ENCODE measurements around the gene HECTD4. TPM values are rescaled to one million over a fixed set of nuclear protein-coding genes. Genes with fewer than 3 reads are reported as not detected.

Gene HECTD4
- total and polyA plus RNA-seq, 9 of the 15 experiments (the other 6 are each of a cell fraction or from before 2014, with no cell fraction given), result 3.5 to 33.3 (median 13.5) TPM

- Histone ChIP-seq H3K27me3 (ENCODE audit: control insufficient read depth in 2 of 2, insufficient read depth in 2 of 2, low read length in 2 of 2) (no peaks in the 10 kb centered on the region), H4K20me1 (replicated peaks; ENCODE audit: control insufficient read depth, insufficient read depth, low read length) (no peaks in the 10 kb centered on the region), H2AFZ (ENCODE audit: low read depth, low read length) (no peak overlapping the region), H3K9me3 (replicated peaks; ENCODE audit: control insufficient read depth, insufficient read depth, low read depth, low read length) (no peaks in the 10 kb centered on the region), H3K9me1 (ENCODE audit: control insufficient read depth, insufficient read depth, low read length) (no peaks in the 10 kb centered on the region), H3K4me2 (ENCODE audit: insufficient read depth, low read length) (no peak overlapping the region), H3K9ac (ENCODE audit: insufficient read depth in 1 of 2, low read depth in 2 of 2, low read length in 2 of 2) (peak overlapping the region in 1 of 2 experiments; percentile 71; a peak in 2 of 4 replicates), H3K36me3 (ENCODE audit: control insufficient read depth, insufficient read depth, low read length) (peaks cover 29% of the 10 kb centered on the region; the same call in 2 of the 3 replicates), H3K4me1 (replicated peaks in 1 of 2; ENCODE audit: control insufficient read depth in 2 of 2, insufficient read depth in 2 of 2, low read length in 2 of 2) (peaks cover 0 to 25% of the 10 kb centered on the region in 2 experiments; a peak in 2 of 5 replicates), H3K79me2 (ENCODE audit: control insufficient read depth, insufficient read depth, low read length) (no peaks in the 10 kb centered on the region), H3K4me3 (no peak overlapping the region), H3K27ac (ENCODE audit: extremely low read depth, low read depth, low read length) (no peak overlapping the region)
- DNase-seq (ENCODE audit: extremely low read depth in 1 of 4, low spot score in 3 of 4), result no peak
- in situ Hi-C loops (cut with MboI) (no loop called here), intact Hi-C loops (cut with micrococcal nuclease) (no loop called here)
- 88% methylated on average over 29 of the region's 32 CpGs for WGBS (ENCODE audit: insufficient coverage, low coverage, missing lambda C conversion rate)
- ATAC-seq, result no peak
- no peak for FAIRE-seq
- CTCF ChIA-PET (ENCODE audit: low intra/inter-chr PET ratio), result no interaction called here
- peak; percentile 40; the same call in 1 of the 2 replicates for TF ChIP-seq POLR2G (IDR thresholded peaks at IDR 0.05; ENCODE audit: low read depth, low read length)
- TF ChIP-seq NR4A1 (CRISPR knock-in tag; IDR thresholded peaks at IDR 0.05), result no peak
- no peak for TF ChIP-seq NR4A1 (tag; IDR thresholded peaks at IDR 0.05)
- TF ChIP-seq JUND (IDR thresholded peaks at IDR 0.05; ENCODE audit: borderline replicate concordance, low read depth, low read length), result no peak
- TF ChIP-seq JUND (tag; IDR thresholded peaks at IDR 0.05; ENCODE audit: borderline replicate concordance, low read depth, low read length), result no peak
- no peak for TF ChIP-seq EZH2 (IDR thresholded peaks at IDR 0.05; ENCODE audit: borderline replicate concordance, low read depth, low read length)
- TF ChIP-seq TOE1 (IDR thresholded peaks at IDR 0.05; ENCODE audit: borderline replicate concordance), result no peak
- no peak for TF ChIP-seq TOE1 (CRISPR knock-in tag; IDR thresholded peaks at IDR 0.05; ENCODE audit: borderline replicate concordance, low read depth)
- peak; percentile 67 for TF ChIP-seq ZBTB33 (CRISPR knock-in tag; IDR thresholded peaks at IDR 0.05)
- TF ChIP-seq RBM22 (IDR thresholded peaks at IDR 0.05; ENCODE audit: low read depth, low read length, poor library complexity, severe bottlenecking), result peak; percentile 32
- TF ChIP-seq STAT6 (CRISPR knock-in tag; IDR thresholded peaks at IDR 0.05), result no peak
- no peak for TF ChIP-seq NFIX (CRISPR knock-in tag; IDR thresholded peaks at IDR 0.05; ENCODE audit: low read depth)
- TF ChIP-seq FOXK1 (CRISPR knock-in tag; IDR thresholded peaks at IDR 0.05; ENCODE audit: borderline replicate concordance), result no peak
- no peak for TF ChIP-seq NCOA1 (IDR thresholded peaks at IDR 0.05; ENCODE audit: low read depth)
- TF ChIP-seq TAF1 (IDR thresholded peaks at IDR 0.05; ENCODE audit: control insufficient read depth, extremely low read depth, insufficient read depth, low read length, severe bottlenecking), result no peak
- TF ChIP-seq ZNF830 (CRISPR knock-in tag; IDR thresholded peaks at IDR 0.05), result no peak
- TF ChIP-seq SREBF1 (IDR thresholded peaks at IDR 0.05; ENCODE audit: borderline replicate concordance, low read depth, low read length), result no peak
- no peak for TF ChIP-seq ZNF354B (CRISPR knock-in tag; IDR thresholded peaks at IDR 0.05)
- POLR2A ChIA-PET, result interaction anchor here (0.6 to 0.8 kb wide), 2 partner anchors 11 to 234 kb away, joined by 3 to 4 read pairs; no protein-coding TSS in a partner anchor
- BruUV-seq (replicated peaks), result no TSS peak
Observed at GRCh38 chr12:112167718-112168525, 214.3 kb downstream of the HECTD4 start.

All from K562 (cell line).